ENCODE measurements around the gene ATP7B.

The ATP7B gene

DNA sequence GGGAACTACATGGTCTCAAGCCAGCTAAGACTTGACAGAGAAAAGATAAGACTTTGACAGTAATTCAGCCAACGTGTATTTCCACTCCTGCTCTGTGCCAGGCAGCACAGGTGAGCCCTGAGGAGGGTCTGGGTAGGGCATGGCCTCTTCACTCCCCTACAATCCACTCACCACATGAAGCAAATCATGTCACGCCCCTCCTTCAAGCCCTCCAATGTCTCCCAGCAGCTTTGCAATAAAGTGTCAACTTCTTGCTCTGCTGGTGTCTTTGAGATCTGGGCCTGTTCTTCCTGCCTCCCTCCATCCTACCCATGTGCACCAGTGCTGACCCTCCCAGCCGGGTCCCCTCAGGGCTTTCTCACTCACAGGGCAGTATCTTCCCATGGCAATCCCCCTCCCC lies 91.0 kb downstream of the ATP7B start:
- TF ChIP-seq, protein P1, sequence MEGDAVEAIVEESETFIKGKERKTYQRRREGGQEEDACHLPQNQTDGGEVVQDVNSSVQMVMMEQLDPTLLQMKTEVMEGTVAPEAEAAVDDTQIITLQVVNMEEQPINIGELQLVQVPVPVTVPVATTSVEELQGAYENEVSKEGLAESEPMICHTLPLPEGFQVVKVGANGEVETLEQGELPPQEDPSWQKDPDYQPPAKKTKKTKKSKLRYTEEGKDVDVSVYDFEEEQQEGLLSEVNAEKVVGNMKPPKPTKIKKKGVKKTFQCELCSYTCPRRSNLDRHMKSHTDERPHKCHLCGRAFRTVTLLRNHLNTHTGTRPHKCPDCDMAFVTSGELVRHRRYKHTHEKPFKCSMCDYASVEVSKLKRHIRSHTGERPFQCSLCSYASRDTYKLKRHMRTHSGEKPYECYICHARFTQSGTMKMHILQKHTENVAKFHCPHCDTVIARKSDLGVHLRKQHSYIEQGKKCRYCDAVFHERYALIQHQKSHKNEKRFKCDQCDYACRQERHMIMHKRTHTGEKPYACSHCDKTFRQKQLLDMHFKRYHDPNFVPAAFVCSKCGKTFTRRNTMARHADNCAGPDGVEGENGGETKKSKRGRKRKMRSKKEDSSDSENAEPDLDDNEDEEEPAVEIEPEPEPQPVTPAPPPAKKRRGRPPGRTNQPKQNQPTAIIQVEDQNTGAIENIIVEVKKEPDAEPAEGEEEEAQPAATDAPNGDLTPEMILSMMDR (IDR thresholded peaks at IDR 0.05; ENCODE audit: extremely low read depth, missing control alignments), result no peak

DNA sequence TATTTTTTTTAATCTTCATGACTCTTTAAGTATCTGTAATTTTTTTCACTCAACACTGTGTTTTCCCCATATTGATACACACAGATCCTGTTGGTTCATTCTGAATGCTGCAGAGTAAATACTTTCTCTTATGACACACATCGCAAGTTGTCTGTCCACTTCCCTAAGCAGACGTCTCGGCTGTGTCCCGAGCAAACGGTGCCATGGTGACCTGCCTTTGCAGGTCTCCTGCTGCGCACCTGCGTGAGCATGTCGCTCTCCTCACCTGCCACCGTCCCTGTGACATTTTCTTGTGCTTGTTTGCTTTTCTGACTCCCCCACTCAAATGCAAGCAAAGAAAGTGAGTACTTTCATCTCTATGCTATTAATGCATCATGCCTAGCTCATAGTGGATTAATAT lies 91.7 kb downstream of the ATP7B start:
- TF ChIP-seq, protein P1 (IDR thresholded peaks at IDR 0.05; ENCODE audit: extremely low read depth, missing control alignments), result no peak
- no peak for DNase-seq (ENCODE audit: low spot score)

More for the DNA sequence above, 91.0 kb downstream of the ATP7B start:
- DNase-seq (ENCODE audit: low spot score), result no peak

DNA sequence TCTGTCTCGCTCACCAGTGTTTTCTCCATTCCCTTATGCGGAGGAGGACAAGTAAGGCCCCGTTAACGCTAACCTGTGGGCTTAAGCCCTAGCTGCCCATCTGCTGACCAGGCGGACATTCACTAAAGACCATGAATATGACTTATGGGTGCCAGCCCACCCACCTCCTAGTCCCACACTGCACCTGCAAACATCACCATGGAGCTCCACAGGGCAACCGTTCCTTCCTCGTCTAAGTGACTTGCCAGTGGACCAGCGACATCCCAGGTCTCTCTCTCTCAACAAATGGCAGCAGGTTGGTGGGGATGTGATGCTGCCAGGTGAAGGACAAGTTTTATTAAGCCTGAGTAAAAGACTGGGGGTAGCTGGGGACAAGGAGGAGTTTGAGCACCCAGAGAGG lies 94.3 kb downstream of the ATP7B start:
- TF ChIP-seq, protein P1 (IDR thresholded peaks at IDR 0.05; ENCODE audit: extremely low read depth, missing control alignments), result no peak
- DNase-seq (ENCODE audit: low spot score), result no peak

DNA sequence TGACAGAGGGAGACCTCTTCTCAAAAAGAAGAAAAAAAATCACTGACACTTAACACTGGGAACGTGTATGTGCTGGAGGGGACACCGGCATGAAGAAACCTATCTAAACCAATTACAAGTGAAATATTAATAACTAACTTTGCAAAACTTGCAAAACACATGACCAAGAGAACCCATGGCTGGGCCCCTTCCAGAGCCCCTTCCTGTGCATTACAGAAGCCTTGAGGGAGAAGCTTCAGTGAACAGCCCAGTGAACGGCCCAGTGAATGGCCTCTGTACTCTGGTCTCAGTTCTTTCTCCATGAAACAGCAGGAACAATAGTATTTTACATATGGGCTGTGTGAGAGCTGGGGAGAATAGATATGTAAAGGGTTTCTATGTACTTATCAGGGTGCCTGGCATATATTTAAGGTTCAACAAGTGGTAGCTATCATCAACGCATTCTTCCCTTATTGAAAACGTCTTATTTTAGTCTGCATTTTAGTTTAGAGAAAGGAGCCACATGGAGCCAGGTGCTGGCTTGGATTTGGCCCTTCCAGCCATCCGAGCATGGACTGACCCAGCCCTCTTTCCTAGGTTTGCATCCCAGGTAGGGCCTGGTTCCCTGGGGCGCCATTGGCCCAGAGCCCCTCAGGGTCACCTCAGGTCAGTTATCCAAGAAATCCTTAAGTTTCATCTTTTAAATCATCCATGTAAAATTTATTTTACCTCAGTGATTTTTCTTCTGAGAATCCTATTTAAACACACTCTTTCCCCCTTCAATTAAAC lies 95.0 kb downstream of the ATP7B start:
- TF ChIP-seq, protein P1 (IDR thresholded peaks at IDR 0.05; ENCODE audit: extremely low read depth, missing control alignments), result no peak
- no peak for DNase-seq (ENCODE audit: low spot score)

DNA sequence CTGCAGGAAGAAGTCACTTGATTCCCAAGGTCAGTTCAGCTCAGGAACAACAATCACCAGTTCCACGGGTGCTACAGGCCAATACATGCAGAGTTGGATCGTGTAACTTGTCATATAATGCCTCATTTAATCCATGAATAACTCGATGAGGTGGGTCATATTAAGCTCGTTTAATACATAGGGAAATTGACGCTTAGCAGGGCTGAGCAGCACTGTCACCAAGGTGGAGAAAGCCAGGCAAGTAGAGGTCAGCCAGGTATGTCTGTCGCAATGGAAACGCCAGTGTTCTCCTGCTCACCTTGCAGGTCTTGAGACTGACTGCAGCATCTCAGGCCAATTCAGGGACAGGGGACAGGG lies 97.1 kb downstream of the ATP7B start:
- no peak for DNase-seq (ENCODE audit: low spot score)
- TF ChIP-seq, protein P1 (IDR thresholded peaks at IDR 0.05; ENCODE audit: extremely low read depth, missing control alignments), result no peak

DNA sequence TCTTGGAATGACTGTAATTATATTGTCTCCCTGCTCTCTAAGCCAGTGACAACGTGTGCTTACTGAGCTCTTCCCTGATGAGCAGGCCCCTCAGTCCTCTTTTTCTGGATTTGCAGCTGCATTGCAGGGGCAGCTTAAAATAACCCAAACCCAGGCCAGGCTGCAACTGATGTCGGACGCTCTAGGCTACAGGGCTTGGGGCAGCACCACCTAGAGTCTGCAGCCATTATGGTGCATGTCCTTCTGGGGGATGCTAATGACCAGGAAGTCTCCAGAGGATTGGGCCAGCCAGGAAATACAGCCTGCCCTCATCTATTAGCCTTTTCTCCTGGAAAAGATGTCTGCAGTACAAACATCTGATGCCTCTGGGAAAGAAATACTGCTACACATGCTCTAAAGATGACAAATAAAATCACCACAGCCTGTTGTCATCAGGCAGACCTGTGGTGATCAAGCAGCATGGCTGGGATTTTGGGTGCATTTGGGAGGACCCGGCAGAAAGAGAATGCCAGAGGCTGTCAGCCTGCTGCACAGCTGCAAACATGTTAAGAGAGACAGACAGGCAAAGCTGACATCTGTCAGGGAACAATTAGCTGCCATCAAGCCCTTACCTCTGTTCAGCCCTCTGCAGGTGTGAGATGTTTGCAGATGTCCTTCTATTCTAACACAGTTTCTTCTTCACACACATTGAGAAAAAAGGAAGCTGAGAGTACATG lies 97.7 kb downstream of the ATP7B start:
- DNase-seq (ENCODE audit: low spot score), result no peak
- TF ChIP-seq, protein P1 (IDR thresholded peaks at IDR 0.05; ENCODE audit: extremely low read depth, missing control alignments), result no peak

DNA sequence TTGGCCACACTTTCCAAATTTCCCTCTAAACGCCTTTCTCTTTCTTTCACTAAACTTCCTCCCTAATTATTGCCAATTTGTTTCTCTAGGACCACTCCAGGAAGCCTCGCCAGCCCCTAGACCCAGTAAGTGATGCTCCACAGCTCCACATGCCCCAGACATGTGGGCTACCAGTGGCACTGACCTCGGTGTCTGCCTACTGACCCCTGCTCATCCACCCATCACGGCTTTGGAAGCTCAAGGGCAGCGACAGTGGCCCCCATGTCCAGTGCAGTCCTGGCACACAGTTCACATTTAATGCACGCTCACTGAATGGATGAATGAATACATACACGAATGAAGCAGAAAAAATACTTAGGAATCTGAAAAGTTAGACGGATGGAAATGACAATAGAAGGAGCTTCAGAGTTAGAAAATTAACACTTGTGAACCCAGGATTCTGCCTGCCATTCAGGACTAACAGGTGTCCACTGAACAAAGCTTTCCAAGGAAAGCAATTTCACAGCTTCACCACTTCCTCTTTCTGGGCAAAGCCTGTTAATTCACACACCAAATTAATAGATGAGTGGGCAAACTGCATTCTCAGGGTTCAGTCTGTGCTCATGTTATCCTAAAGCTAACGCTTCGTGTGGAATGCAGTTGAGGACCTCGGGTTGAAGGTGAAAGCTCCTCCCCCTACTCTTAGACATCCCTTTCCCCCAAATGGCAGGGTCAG lies 98.6 kb downstream of the ATP7B start:
- no peak for DNase-seq (ENCODE audit: low spot score)
- TF ChIP-seq, protein P1 (IDR thresholded peaks at IDR 0.05; ENCODE audit: extremely low read depth, missing control alignments), result no peak
